Smooth muscle cell (in vitro differentiated cells): ENCODE results near the gene OR4D5. TPM values are rescaled to one million over a fixed set of nuclear protein-coding genes. Genes with fewer than 3 reads are reported as not detected.

ENCODE experiments used
- DNase-seq: peaks from one replicate; lab custom pipeline; 2025; ENCODE audit not compliant: unreplicated experiment; lab: John Stamatoyannopoulos, UW
- H2AFZ ChIP-seq: fragments of 200-600 bp; sonication (generic); 2 replicates; pipeline ENCODE4 v1.6.0; 2016; ENCODE audit warnings: antibody characterized with exemption, low read depth, mild to moderate bottlenecking
- H3F3A ChIP-seq: fragments of 200-600 bp; sonication (generic); 2 replicates; pipeline ENCODE4 v1.6.0; 2017; ENCODE audit warnings: antibody characterized with exemption, low read depth
- H3K27ac ChIP-seq: fragments of 200-600 bp; sonication (generic); 2 replicates; pipeline ENCODE4 v1.5.1; 2016; ENCODE audit warnings: low read depth, mild to moderate bottlenecking
- H3K27me3 ChIP-seq: fragments of 200-600 bp; sonication (generic); 2 replicates; pipeline ENCODE4 v1.6.1; 2016; ENCODE audit warnings: low read depth, mild to moderate bottlenecking
- H3K36me3 ChIP-seq: fragments of 200-600 bp; sonication (generic); 2 replicates; pipeline ENCODE4 v1.5.1; 2016; ENCODE audit warnings: low read depth
- H3K4me1 ChIP-seq: fragments of 200-600 bp; sonication (generic); 2 replicates; pipeline ENCODE4 v1.5.1; 2016; ENCODE audit warnings: low read depth
- H3K4me2 ChIP-seq: fragments of 200-600 bp; sonication (generic); 2 replicates; pipeline ENCODE4 v1.6.0; 2016; ENCODE audit warnings: mild to moderate bottlenecking
- H3K4me3 ChIP-seq: fragments of 200-600 bp; sonication (generic); 2 replicates; pipeline ENCODE4 v1.5.1; 2016; ENCODE audit warnings: mild to moderate bottlenecking
- H3K79me2 ChIP-seq: fragments of 200-600 bp; sonication (generic); 2 replicates; pipeline ENCODE4 v1.6.0; 2016; ENCODE audit warnings: low read depth, mild to moderate bottlenecking
- H3K9ac ChIP-seq: fragments of 200-600 bp; sonication (generic); 2 replicates; pipeline ENCODE4 v1.6.0; 2016; ENCODE audit warnings: low read depth
- H3K9me3 ChIP-seq: fragments of 200-600 bp; sonication (generic); replicated peaks from 2 replicates; pipeline ENCODE4 v1.5.1; 2016; ENCODE audit warnings: low read depth
- H4K20me1 ChIP-seq: fragments of 200-600 bp; sonication (generic); 2 replicates; pipeline ENCODE4 v1.6.0; 2016; ENCODE audit warnings: low read depth
- WGBS: methylation state at CpG from one replicate; pipeline ENCODE4 v1.1.7; 2016; ENCODE audit warnings: low lambda C conversion rate; 5-methylcytosine and 5-hydroxymethylcytosine counted together
- polyA plus RNA-seq: library from polyadenylated mRNA; unstranded; fragments of >200 nt; fragmentation: Nextera tagmentation; extraction: Ambion mirVana; gene quantifications from 2 replicates; pipeline ENCODE4 v1.2.1, GENCODE V29; 2016
- total RNA-seq: library from RNA; depleted of rRNA; stranded (reverse); fragments of >200 nt; gene quantifications from 2 replicates; pipeline ENCODE4 v1.2.3, GENCODE V29; 2014
- TF ChIP-seq, protein P1 (sequence below): fragments of 200-600 bp; sonication (generic); IDR thresholded peaks from 2 replicates; pipeline ENCODE4 v1.5.1; 2017; ENCODE audit warnings: borderline replicate concordance, mild to moderate bottlenecking, antibody characterized with exemption; ENCODE audit not compliant: insufficient read depth, poor library complexity, severe bottlenecking

The OR4D5 gene
- not detected in 2 replicates for total RNA-seq
- polyA plus RNA-seq: not detected in 2 replicates

GRCh38 chr11:123939317-123939716 lies at the start of gene OR4D5:
Gene OR4D5 (plus strand): TSS chr11:123939617. CDS start chr11:123939617, 0 bp downstream.
- Histone ChIP-seq H3K4me1 (no peaks in the 10 kb centered on the region), H3K36me3 (no peaks in the 10 kb centered on the region), H3K27me3 (no peaks in the 10 kb centered on the region), H3K27ac (no peak within 1 kb of the TSS), H3K4me2 (no peak within 1 kb of the TSS), H2AFZ (no peak within 1 kb of the TSS), H4K20me1 (no peaks in the 10 kb centered on the region), H3K79me2 (no peaks in the 10 kb centered on the region), H3K9me3 (no peaks in the 10 kb centered on the region), H3F3A (no peaks in the 10 kb centered on the region), H3K9ac (no peak within 1 kb of the TSS), H3K4me3 (no peak within 1 kb of the TSS)
- DNase-seq: no peak
- TF ChIP-seq, protein P1, sequence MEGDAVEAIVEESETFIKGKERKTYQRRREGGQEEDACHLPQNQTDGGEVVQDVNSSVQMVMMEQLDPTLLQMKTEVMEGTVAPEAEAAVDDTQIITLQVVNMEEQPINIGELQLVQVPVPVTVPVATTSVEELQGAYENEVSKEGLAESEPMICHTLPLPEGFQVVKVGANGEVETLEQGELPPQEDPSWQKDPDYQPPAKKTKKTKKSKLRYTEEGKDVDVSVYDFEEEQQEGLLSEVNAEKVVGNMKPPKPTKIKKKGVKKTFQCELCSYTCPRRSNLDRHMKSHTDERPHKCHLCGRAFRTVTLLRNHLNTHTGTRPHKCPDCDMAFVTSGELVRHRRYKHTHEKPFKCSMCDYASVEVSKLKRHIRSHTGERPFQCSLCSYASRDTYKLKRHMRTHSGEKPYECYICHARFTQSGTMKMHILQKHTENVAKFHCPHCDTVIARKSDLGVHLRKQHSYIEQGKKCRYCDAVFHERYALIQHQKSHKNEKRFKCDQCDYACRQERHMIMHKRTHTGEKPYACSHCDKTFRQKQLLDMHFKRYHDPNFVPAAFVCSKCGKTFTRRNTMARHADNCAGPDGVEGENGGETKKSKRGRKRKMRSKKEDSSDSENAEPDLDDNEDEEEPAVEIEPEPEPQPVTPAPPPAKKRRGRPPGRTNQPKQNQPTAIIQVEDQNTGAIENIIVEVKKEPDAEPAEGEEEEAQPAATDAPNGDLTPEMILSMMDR: no peak
- 85% methylated on average over 1 of the region's 1 CpG for WGBS

DNA sequence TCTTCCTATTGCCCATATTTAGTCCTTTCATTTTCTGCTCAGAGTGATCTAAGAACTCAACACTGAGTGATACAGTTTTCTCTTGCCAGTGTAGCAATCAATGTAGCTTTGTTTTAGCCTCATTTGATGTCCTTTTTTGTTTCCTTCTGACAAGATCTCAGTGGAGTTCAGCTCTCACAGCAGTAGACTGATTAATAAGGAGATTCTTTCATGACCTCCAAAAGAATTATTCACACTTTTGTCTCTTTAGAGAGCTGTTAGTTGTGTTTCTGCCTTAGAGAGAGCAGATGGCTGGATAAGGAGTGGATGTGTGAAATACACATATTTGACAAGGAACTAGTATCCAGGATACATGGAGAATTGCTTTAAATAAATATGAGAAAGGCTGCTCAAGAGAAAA lies 47.4 kb upstream of the OR4D5 start:
- Histone ChIP-seq H3K27me3 (no peaks in the 10 kb centered on the region), H3K79me2 (no peaks in the 10 kb centered on the region), H4K20me1 (no peaks in the 10 kb centered on the region), H3K9ac (no peak overlapping the region), H3K27ac (no peak overlapping the region), H3K36me3 (no peaks in the 10 kb centered on the region), H3K4me1 (peaks cover 10% of the 10 kb centered on the region), H3F3A (no peaks in the 10 kb centered on the region), H2AFZ (no peak overlapping the region), H3K9me3 (no peaks in the 10 kb centered on the region), H3K4me3 (no peak overlapping the region), H3K4me2 (no peak overlapping the region)
- TF ChIP-seq, protein P1: no peak
- no peak for DNase-seq

DNA sequence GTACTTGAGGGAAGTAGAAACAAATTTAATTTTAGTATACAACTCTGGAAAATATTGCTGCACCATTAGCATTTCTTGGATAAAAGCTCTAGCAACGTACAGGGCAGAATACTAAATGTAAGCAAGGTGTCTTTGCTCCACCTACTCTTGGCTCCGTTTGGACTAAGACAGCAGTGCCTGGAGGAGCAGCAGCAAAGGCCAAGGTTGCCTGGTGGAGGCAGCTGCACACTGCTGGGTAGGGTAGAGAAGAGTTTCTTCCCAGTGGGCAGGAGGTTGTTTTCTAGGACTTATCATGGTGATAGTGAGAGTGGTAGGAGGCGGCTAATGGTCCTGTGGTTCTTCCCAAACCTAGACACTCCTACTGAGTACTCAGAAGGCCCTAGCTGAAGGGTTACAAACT lies 39.6 kb upstream of the OR4D5 start:
- H3K4me2 ChIP-seq: no peak overlapping the region
- H3K9me3 ChIP-seq: no peaks in the 10 kb centered on the region
- TF ChIP-seq, protein P1: no peak
- H3K9ac ChIP-seq: no peak overlapping the region
- no peak overlapping the region for H3K4me3 ChIP-seq
- H4K20me1 ChIP-seq: no peaks in the 10 kb centered on the region
- no peak for DNase-seq
- no peaks in the 10 kb centered on the region for H3F3A ChIP-seq
- no peaks in the 10 kb centered on the region for H3K36me3 ChIP-seq
- no peak overlapping the region for H2AFZ ChIP-seq
- 92% methylated on average over 3 of the region's 3 CpGs for WGBS
- no peaks in the 10 kb centered on the region for H3K79me2 ChIP-seq
- H3K27ac ChIP-seq: no peak overlapping the region
- H3K4me1 ChIP-seq: no peaks in the 10 kb centered on the region
- H3K27me3 ChIP-seq: no peaks in the 10 kb centered on the region

DNA sequence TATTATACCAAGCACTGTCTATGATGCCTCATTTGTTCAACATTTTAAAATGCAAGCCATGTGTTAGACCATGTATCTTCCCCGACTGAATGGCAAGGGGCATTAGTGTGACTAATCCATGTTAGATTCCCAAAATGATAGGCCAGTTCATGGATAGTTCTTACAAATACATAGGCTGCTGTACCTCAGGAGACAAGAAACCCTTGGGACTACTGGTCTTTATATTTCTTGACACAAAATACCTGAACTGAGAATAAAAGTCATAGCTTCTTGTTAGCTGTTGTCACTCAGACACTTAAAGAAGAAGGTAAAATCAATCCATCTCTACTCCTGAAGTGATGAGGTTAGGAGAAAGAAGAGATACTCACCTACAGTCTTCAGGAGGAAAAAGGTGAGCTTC lies 37.5 kb upstream of the OR4D5 start, which contains the start of gene OR8D4:
TSS of gene OR8D4 (plus strand) at position 301 of the 400 bp plus-strand sequence. CDS start 4,265 bp downstream, outside the sequence.
- no peaks in the 10 kb centered on the region for H3F3A ChIP-seq
- peaks cover 7% of the 10 kb centered on the region for H3K4me1 ChIP-seq
- no peaks in the 10 kb centered on the region for H3K27me3 ChIP-seq
- H3K36me3 ChIP-seq: no peaks in the 10 kb centered on the region
- H3K79me2 ChIP-seq: no peaks in the 10 kb centered on the region
- H3K27ac ChIP-seq: no peak within 1 kb of the TSS
- no peaks in the 10 kb centered on the region for H3K9me3 ChIP-seq
- H2AFZ ChIP-seq: no peak within 1 kb of the TSS
- H3K4me3 ChIP-seq: no peak within 1 kb of the TSS
- no peak within 1 kb of the TSS for H3K9ac ChIP-seq
- no peak for DNase-seq
- WGBS: 90% methylated on average over 1 of the region's 1 CpG
- no peaks in the 10 kb centered on the region for H4K20me1 ChIP-seq
- no peak within 1 kb of the TSS for H3K4me2 ChIP-seq
- TF ChIP-seq, protein P1: no peak
